NCI-H1417 treated with DMSO at 0.1 percent for 48 hours (cell line): ENCODE measurements around the gene KLHL29.

Source experiments
- DNase-seq: peaks from one replicate; lab custom pipeline; 2025; lab: John Stamatoyannopoulos, UW

KLHL29 gene

DNA sequence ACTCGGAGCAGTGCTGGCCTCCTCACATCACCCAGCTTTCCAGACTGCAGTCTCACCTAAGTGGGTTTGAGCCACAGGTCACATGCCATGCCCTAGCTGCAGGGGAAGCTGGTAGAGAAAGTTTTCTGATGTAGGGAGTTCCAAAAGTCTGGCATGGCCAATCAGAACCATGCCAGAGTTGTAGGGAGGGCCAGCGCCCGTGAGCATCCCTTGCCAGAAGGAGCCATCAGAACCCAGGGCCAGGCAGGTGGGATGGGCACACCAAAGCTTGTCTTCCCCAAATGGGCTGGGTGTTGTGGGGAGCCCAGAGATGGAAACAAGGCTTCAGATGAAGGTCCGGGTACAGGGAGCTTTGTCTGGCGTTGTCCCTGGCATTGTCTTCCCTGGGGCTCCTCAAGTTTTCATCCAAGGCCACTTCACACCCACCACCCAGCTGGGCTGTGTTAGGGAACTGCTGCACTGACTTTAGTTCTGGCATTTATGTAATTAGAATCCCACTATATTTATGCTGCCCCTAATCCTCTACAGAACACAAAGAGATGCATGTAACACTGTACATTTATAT lies 247.9 kb downstream of the KLHL29 start:
- no peak for DNase-seq

DNA sequence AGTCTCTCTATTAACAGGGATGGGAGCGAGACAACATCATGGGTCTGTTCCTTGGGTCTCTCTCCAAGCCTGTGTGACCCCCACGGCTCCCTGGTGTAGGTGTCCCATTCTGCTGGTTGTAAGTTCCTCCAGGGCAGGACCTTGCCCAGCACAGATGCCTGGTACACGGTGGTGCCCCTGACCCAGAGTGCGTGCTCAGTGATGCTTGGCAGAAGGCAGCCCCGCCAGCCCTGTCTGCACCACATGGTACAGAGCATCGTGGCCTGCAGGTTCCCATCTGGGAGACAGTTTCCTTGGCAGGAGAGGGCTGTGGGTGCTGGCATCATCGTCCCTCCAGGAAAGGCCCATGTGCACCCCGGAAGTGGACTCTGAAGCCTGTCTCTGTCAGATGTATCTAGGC lies 249.0 kb downstream of the KLHL29 start:
- no peak for DNase-seq

DNA sequence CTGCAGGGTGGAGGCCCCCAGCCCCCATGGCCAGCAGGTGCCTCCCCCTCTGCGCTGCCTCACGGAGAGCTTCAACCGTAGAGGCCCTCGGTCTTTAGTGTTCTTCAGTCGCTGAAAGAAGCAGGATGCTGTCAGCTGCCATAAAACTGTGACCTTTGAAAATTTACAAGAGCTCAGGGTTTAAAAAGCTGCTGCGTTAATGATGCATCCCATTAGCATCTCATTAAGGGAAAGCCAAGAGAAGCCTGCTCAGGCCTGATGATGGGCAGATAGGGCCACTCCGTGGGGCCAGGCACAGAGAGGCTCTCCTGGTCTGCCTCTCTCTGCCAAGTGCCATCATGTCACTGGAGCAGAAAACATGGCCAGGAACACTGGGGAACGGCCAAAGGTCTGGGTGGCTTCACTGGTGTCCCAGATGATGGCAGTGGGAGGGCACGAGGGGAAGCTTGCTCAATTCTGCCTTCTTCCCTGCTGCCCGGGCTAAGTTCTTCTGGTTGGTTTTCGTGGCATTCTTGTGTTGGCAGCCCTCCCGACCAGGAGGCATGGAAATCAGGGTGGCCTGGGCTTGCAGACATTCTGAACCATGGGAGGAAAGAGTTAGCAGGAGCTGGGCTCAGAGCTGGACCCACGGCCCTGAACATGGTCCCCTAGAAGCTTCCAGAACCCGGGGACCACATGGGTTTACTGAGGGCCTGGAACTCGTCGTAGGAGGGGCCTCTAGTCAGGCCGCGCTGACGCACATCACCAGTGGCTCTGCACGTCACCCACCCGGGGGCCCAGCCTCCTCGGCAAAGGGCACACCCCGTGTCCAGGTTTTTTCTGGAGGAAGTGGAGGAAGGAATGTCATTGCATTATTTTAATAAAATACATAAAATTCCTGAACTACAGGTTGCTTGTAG lies 250.7 kb downstream of the KLHL29 start:
- no peak for DNase-seq

DNA sequence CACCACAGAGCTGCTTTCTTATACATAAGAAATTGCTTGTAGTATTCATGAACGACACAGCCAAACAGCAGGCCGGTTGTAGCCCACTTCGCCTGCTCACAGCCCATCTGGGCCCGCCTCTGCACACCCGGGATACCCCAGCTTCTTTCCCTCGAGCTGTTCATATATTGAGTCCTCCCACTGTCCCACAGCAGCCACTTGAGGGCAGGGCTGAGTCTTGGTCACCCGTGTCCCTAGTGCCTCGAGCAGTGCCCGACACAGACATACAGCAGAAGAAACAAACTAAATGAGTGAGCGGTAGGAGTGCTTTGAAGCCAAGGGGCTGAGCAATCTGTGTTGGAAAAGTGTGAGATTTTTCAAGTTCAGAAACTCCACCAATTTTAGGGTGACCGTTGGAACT lies 251.4 kb downstream of the KLHL29 start:
- DNase-seq: no peak

DNA sequence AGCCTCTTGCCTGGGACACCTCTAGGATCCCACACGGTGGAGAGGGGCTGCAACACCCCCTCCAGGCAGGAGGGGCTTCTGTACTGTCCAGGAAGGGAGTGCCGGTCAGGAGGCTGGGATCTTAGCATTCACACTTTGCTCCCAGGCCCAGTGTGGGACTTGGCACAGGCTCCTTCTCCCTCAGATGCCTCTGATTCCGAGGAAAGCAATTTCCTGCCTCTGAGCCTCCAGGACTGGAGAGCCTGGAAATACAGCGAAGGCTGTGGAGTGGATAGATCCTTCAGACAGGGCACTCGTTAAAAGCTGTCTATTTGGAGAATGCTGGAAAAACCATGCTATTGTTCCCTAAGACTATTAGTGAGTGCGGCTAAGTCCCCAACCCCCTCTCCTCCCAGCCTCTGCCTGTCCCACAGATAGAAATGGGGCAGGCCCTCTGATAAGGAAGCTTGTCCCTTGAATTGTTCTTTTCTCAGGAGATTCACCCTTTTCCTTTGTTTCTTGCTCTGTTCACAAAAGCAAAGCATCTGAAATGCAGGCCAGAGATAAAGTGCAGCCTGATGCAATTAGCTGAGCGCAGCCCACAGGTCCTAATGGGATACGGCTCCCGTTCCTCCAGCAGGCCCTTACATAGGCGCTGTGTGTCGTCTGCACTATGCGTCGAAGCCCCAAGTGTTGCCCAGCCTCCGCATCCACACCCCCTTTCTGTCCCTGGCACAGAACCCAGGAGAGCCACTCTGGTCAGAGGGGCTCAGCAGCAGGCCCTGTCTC lies 252.2 kb downstream of the KLHL29 start:
- DNase-seq: no peak

DNA sequence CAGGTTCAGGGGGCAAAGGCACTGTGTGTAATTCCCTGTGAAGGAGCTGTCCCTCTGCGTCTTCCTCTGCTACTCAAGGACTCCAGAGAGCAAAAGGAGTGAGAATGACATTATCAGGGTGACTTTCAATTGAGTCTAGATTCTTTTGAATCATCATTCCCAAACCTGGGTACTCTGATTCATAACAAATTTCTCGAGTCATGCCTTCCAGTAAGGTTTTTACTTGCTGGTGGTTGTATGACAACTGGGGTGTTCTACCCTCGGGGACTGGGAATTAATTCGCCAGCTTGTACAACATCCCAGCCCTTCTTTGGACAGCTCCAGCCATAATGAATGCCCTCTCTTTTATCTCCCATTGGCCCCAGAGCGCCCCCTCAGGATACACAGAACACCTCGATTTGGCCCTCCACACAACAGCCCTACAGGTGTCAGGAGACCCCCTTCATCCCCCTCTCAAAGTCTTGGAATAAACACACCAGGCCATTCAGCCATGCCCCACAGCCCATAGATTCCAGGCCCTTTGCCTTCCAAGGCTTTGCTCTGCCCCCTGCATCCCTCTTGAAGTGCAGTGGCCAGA lies 254.5 kb downstream of the KLHL29 start:
- DNase-seq: no peak

DNA sequence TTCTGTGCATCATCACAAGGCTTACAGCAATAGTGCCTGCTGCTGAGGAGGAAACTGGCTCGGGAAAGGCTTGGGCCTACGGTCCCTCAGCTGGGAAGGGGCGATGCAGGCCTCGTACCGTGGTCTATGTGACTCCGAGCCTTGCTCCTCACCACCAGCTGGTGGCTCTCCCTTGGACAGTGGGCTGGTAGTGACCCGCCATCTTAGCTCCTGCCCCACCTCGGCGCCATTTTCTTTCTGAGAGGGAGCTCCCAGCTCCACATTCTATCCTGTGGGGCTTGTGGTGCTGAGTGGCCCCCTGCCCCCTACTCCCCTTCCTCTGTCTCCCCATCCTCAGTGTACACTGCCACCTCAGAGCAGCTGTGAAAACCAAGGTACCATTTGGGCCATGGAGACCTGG lies 255.7 kb downstream of the KLHL29 start:
- DNase-seq: no peak

DNA sequence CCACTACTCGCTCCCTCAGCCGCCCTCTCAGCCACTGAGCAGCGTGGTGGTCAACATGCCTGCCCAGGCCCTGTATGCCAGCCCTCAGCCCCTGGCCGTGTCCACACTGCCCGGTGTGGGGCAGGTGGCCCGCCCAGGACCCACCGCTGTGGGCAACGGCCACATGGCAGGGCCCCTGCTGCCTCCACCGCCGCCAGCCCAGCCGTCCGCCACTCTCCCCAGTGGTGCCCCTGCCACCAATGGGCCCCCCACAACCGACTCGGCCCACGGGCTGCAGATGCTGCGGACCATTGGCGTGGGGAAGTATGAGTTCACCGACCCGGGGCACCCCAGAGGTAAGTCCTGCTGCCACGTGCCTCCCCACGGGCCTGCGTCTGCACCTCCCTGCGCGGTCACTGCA lies 257.5 kb downstream of the KLHL29 start:
- no peak for DNase-seq

DNA sequence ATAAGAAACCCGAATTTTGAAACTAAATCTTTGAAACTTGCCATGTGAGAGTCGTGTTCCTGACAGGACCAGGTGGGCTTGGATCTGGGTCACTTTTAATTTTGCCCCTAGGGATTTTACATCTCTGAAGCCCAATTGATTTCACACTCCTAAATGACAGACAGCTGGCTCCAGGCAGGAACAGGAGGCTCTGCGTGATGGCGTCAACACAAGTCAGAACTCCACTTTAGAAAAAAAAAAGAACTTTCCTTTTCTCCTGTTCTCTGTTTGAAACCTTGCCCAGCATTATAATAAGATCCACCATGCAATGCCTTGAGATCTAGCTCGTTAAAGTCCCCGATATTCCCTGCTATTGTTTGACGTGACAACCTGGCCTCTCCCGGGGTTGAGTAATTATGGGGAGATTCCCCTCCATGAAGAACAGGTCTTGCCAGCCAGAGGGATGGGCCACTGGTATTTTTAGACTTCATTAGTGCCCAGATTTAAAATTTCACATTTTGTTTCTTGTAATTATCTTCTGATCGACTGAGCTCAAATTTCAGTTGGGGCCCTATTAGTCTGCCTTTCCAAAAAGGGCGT lies 260.3 kb downstream of the KLHL29 start:
- no peak for DNase-seq

DNA sequence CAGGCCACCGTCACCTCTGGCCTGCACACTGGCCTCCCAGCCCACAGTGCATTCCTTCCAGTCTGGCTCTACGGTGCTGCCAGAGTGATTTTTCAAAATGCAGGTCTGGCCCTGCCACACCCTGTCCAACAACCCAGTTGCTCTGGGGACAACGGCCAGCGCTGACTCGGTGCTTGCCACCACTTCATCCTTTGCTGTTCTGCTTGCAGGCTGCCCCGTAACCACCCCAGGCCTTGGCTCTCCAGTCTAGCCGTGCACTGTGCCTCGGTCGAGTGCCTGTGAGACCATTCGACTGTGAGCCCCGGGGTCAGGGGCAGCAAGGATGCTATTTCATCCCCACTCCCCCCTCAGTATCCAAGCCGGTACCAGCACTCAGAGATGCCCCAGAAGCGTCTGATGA lies 262.6 kb downstream of the KLHL29 start:
- no peak for DNase-seq

DNA sequence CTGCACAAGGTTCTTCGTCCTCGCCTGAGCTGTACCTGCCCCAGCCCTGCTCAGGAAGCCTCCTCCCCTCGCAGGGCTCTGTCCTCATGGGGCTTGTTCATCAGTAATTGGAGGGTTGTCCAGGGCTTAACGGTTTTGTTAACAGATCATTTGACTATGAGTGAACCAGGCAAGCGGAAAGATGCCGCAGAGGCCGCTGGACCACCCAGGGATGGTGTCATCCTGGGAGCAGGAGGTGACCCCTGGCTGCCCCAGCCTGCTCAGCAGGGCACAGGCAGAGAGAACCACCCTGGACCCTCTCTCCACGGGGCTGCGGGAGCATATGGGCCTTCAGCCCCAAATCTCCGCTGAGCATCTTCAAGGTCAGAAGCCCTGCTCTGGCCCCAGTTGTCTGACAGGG lies 264.3 kb downstream of the KLHL29 start:
- no peak for DNase-seq

DNA sequence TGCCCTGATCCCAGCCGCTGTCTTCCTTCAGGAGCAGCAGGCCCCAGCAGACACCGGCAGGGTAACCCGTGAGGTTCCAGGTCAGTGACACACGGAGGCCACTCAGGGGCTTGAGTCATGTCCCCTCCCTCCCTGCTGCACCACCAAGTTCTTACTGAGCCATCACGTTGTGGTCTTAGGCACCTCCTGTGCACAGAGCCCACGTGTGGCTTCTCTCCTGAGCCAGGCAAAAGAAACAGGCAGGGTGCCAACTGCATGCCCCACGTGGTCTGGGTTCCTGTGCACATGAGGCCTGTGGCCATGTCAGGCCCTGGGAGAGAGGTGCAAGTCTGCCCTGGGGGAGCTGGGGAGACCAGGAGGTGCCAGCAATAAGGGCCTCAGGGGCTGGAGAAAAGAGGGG lies 264.8 kb downstream of the KLHL29 start:
- no peak for DNase-seq

DNA sequence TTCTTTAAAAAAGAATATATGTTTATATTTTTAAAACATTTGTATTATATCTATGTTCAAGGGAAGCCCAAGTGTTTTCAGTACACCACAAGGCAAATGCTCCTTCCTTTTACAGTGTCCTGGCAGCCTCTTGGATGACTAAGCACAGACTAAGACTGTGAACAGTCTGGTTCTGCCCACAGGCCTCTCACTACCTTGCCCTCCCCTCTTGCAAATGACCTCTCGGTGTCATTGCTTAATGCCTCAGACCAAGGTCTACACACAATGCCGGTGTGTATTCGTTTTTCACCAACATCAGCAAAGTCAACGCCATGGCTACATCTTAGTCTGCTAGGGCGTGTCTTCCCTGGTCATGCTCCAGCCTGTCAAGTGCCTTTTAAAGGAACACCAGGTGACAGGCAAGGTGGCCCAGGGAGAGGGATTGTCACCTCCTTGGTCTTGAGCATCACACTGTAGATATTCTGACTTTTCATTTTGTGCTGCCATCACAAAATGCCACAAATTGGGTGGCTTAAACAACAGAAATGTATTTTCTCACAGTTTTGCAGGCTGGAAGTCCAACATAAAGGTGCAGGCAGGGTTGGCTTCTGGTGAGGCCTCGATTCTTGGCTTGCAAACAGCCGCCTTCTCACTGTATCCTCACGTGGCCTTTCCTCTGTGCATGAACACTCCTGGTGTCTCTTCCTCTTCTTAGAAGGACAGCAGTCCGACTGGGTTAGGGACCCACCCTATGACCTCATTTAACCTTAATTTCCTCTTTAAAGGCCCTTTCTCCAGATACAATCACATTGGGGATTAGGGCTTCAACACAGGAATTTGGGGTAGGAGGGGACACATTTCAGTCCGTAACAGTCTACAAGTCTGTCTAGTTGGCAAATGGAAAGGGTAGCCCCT lies 266.5 kb downstream of the KLHL29 start:
- DNase-seq: no peak

DNA sequence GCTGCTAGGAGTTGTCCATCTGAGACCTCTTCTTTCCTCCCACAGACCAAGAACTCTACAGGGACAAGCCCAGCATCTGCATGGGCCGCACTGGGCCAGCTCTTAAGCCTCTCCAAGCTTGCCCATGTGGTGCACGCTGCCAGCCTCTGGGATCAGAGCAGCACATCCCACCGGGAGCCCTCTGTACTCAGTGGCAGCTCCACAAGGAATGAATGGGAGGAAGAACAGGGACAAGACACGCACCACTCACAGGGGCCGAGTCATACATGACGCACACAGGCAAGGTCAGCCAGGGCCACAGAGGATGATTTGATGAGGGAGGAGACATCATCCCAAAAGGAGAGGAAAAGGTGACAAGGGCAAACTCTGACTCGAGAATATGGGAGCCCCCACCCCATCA lies 268.3 kb downstream of the KLHL29 start:
- no peak for DNase-seq

DNA sequence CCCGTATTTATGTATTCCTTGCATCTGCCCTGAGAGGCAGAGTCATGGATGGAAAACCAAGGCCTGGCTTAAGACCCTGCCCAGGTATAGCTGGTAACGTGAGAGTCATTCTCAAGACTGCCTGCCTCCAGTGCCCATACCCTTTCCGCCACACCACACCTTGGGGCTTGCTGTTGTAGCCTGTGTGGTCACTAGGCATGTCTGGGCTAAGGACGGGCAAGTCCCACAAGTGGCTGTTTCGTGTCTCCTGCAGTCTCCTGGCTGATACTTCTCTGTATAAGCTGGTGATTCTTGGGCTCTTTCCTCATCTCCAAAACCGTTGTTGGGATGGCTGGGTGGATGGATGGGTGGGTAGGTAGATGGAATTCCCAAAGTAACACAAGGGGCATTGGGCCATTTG lies 269.8 kb downstream of the KLHL29 start:
- DNase-seq: no peak

DNA sequence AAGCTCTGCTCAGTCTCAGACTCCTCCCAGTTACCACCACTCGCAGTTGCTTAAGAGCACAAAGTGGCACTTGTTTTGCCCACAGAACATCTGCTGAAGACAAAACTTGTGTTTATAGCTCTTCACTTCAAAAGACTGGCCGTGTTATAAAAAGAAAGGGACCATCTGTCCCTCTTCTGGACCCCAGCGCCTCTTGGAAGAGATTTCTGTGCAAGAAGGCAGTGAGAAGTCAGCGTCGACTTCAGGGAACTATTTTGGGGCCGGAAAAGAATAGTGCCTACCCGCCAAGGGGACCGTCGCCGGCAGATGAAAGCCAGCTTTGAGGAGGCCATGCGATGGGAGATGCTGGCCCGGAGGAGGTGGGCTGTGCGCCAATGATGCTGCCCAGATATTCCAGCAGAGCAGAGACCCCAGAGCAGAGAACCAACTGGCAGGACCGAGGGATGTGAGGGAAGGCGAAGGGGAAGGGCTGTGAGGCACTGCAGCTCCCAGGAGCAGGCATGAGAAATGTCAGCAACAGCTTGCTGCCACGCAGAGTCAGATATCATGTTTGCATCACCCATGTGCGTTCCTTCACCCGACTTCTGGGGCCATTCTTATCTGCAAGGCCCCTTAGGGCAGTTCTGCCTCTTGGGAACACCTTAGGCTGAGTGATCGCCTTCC lies 271.1 kb downstream of the KLHL29 start:
- DNase-seq: no peak

DNA sequence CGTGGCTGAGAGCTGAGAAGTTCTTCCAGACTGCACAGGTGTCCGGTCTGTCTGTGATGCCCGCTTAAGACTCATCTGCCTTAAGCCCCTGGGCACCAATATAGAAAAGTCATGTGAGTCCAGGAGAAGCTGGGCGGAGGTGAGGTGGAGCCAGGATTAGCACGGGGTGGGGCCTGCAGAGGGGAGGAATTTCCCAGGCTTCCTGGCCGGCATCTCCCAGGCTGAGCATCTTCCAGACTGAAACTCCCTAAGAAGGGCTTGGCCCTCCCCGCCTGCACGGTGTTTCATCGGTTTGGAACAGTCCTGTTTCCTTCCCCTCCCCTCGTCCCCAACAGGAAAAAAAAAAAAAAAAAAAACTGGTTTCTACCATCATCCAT lies 271.6 kb downstream of the KLHL29 start:
- DNase-seq: no peak

DNA sequence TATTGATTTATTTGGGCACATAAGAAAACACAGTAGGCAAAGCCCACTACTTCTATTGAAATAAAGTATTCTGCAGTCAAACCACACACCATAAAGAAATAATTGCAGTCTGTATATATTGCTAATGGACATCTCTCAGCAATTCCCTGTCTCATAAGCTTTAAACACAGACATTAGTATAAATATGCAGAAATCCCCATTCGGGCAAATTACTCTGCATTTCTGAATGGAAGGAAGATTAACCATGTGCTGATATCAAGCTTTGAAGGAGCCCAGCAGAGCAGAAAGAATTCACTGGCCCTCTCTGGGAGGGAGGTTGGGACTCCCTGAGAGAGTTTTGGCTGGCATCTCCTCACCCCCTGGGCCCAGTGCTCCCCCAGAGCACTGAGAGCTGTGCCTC lies 272.4 kb downstream of the KLHL29 start:
- no peak for DNase-seq

DNA sequence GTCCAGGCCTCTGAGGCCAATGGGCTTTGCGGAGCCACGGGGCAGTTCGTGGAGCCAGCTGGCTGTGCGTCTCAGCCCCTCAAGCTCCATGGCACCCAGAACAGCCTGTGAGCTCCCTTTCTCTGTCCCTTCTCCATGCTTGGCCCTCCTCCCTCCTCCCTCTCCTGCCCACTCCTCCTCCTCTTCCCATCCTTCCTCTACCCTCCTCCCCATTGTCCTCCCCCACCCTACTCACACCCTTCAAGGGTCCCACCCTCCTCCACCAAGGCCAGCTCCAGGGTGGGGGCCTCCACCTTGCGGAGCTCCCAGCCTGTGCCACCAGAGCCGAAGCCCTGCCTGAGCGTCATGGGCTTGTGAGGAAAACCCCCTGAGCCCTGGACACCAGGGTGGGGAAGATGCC lies 273.0 kb downstream of the KLHL29 start:
- DNase-seq: no peak

DNA sequence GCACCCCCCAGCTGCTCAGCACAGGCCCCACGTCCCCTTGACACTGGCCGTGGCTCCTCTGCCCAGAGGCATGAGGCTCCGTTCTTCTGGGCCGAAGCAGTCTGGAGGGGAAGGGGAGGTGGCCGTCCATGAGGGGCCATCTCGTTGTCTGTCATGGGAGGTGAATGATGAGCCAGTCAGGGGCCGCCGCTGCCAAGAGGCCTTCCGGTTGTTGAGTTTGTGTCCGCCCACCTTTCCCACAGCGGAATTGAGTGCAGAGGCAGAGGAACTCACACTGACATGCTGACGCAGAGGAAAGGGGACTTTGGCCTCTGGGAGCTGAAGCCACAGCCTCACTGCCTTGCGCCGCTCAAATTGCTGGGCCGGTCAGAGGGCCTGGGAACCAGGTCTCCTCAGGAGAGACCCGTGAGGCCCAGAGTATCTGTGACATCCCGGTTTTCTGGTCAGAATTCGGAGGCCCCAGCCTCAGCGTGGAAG lies 273.5 kb downstream of the KLHL29 start:
- no peak for DNase-seq

DNA sequence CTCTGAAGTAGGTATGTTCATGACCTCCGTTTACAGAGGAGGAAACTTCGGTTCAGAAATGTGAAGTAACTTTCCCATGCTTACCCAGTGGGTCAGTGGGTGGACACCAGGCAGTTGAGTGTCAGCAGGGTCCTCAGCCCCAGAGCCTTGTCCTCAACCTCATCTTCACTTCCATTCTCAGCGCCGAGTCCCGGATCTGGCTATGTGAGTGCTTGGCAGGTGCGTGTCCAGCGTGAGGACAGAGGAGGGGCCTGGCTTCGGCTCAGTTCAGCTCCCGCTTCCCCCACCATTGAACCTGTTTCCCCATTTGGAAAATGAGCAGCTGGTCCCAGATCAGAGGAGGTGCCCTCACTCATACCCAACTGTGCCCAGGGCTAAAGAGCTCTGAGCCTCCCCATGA lies 274.3 kb downstream of the KLHL29 start:
- no peak for DNase-seq
